ENCODE results near the gene HBS1L.

Gene HBS1L

GRCh38 chr6:135054569-135055498 is at the start of gene HBS1L:
TSS of gene HBS1L (minus strand) at chr6:135054822. CDS start at chr6:135054691, 131 bp downstream.
- peak; percentile 87 to 99 (median 91) for DNase-seq (ENCODE audit: low read depth in 2 of 3, low spot score in 2 of 3)

DNA sequence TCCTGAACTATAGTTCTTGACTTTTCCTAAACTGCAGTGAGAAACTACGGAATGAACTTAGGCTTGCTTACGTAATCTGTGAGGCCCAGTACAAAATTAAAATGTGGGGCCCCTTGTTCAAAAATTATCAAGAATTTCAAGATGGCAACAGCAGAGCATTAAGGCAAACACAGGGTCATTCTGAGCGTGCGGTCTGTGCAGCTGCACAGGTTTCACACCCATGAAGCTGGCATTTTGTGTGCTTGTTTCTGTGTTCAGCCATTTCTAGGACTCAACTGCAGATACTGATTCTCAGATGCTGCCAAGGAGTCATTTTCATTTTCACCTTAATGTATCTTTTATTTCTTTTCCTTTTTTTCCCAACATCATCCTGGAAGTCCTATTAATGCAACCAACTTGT is 49.6 kb upstream of the HBS1L start:
- no peak for DNase-seq (ENCODE audit: low read depth in 2 of 3, low spot score in 2 of 3)

DNA sequence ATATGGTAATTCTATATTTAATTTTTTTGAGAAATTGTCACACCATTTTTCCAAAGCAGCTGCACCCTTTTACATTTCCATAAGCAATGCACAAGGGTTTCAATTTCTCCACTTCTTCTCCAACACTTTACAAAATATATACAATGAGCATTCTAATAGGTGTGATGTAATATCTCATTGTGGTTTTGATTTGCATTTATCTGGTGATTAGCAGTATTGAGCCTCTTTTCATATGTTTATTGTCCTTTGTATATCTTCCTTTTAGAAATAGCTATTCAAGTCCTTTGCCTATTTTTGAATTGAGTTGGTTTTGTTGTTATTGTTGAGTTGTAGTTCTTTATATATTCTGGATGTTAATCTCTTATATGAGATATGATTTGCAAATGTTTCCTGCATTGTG is 47.6 kb upstream of the HBS1L start:
- DNase-seq (ENCODE audit: low read depth in 2 of 3, low spot score in 2 of 3) = no peak

GRCh38 chr6:135097172-135097571 is 42.5 kb upstream of the HBS1L start:
- no peak for DNase-seq (ENCODE audit: low read depth in 2 of 3, low spot score in 2 of 3)

- no peak for DNase-seq (ENCODE audit: low read depth in 2 of 3, low spot score in 2 of 3)
Observed at GRCh38 chr6:135096403-135097130, 41.9 kb upstream of the HBS1L start.

DNA sequence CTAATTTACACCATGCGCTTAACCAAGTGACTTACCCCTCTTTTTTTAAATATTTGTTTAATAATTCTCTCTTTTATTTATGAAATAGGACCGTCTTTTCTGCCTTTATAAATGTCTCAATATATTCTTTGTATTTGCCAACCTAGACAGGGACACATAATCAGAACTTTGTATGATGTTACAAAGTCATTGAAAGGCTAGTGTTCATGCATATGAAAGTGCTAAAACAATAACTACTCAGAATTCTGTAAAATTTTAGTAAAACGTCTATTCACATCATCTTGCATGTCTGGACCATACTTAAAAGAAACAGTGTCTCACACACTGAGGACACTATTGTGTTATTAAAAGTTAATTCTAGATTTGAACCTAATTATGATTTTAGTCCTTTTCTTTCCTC is 41.1 kb upstream of the HBS1L start:
- DNase-seq (ENCODE audit: low read depth in 2 of 3, low spot score in 2 of 3) = no peak

GRCh38 chr6:135094403-135094821 is 39.8 kb upstream of the HBS1L start:
- DNase-seq (ENCODE audit: low read depth in 2 of 3, low spot score in 2 of 3) = no peak

- no peak for DNase-seq (ENCODE audit: low read depth in 2 of 3, low spot score in 2 of 3)
Observed at GRCh38 chr6:135093578-135093977, 39.0 kb upstream of the HBS1L start.

- DNase-seq (ENCODE audit: low read depth in 2 of 3, low spot score in 2 of 3) = no peak
Observed at GRCh38 chr6:135092724-135093123, 38.1 kb upstream of the HBS1L start.

DNA sequence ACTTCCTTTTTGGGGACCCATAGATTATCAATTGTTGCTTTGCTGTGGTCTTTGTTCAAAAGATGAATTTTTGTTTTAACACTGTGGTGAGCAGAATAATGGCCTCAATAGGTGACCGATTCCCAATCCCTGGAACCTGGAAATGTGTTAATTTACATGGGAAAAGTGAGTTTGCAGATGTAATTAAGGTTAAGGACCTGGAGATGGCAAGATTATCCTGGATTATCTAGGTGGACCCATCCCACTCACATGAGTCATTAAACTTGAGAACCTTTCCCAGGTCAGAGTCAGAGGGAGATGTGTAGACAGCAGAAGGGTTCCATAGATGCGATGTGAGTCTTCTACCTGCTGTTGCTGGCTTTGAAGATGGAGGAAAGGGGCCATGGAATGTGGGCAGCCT is 36.2 kb upstream of the HBS1L start:
- no peak for DNase-seq (ENCODE audit: low read depth in 2 of 3, low spot score in 2 of 3)

DNA sequence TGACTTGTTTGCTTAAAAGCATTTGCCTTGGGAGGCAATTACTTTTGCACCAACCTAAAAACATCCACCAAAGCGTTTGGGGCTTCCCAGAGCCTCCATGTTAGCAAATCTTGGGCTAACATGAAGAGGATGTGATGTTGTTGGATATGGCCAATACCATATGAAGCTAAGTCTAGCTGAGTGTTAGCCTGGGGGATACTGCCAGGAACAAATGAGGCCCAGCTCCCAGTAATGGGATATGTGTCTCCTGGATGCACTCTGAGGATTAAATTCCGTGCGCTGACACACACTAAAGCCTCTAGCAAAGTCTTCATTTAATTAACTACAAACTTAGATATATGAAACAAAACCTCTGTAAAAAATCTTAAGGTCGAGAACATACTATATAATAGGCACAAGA is 35.3 kb upstream of the HBS1L start:
- no peak for DNase-seq (ENCODE audit: low read depth in 2 of 3, low spot score in 2 of 3)

- no peak for DNase-seq (ENCODE audit: low read depth in 2 of 3, low spot score in 2 of 3)
Observed at GRCh38 chr6:135088818-135089809, 34.5 kb upstream of the HBS1L start.

- no peak for DNase-seq (ENCODE audit: low read depth in 2 of 3, low spot score in 2 of 3)
Observed at GRCh38 chr6:135088281-135088680, 33.7 kb upstream of the HBS1L start.

GRCh38 chr6:135087803-135088202 is 33.2 kb upstream of the HBS1L start:
- no peak for DNase-seq (ENCODE audit: low read depth in 2 of 3, low spot score in 2 of 3)

- no peak for DNase-seq (ENCODE audit: low read depth in 2 of 3, low spot score in 2 of 3)
Observed at GRCh38 chr6:135087403-135087802, 32.8 kb upstream of the HBS1L start.

- DNase-seq (ENCODE audit: low read depth in 2 of 3, low spot score in 2 of 3) = no peak
Observed at GRCh38 chr6:135086414-135086764, 31.8 kb upstream of the HBS1L start.

GRCh38 chr6:135085700-135086413 is 31.2 kb upstream of the HBS1L start:
- DNase-seq (ENCODE audit: low read depth in 2 of 3, low spot score in 2 of 3) = no peak

DNA sequence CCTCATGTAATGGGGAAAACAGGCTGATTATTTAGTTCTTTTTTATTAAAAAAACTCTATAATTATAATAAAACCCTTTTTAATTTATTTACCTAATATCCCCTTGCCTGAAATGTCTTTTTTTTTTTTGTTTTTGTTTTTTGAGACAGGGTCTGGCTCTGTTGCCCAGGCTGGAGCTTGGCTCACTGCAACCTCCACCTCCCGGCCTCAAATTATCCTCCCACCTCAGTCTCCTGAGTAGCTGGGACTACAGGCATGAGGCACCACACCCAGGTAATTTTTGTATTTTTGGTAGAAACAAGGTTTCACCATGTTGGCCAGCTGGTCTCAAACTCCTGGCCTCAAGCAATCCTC is 30.3 kb upstream of the HBS1L start:
- DNase-seq (ENCODE audit: low read depth in 2 of 3, low spot score in 2 of 3) = no peak

- DNase-seq (ENCODE audit: low read depth in 2 of 3, low spot score in 2 of 3) = no peak
Observed at GRCh38 chr6:135084001-135084915, 29.6 kb upstream of the HBS1L start.

DNA sequence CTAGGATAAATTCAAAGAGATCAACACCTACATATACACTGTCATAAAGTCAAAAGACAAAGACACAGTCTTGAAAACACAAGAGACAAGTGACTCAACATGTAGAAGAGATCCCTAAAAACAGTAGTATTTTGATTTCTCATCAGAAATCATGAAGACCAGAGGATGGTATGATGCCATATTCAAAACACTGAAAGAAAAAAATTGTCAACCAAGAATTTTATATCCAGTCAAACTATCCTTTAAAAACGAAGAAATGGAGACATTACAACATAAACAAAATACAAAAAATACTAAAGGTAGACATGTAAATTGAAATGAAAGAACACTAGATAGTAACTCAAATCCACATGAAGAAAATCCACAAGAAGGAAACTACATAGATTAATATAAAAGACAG is 27.3 kb upstream of the HBS1L start:
- DNase-seq (ENCODE audit: low read depth in 2 of 3, low spot score in 2 of 3) = no peak
